ENCODE measurements around the gene LARGE2.
"Not testable (repeated sequence)": the region's sequence is repeated elsewhere in the genome, so short reads cannot be mapped to it uniquely, and the experiment has no call there.

Gene LARGE2

GRCh38 chr11:45896422-45896984, 26.0 kb upstream of the LARGE2 start:
- no peak for DNase-seq

- no peak for DNase-seq
These were observed 24.9 kb upstream of the LARGE2 start for GRCh38 chr11:45897556-45897955.

GRCh38 chr11:45899086-45899447, 23.4 kb upstream of the LARGE2 start:
- DNase-seq, result no peak

- DNase-seq, result peak; percentile 85
These were observed 22.8 kb upstream of the LARGE2 start for GRCh38 chr11:45899448-45900174.

GRCh38 chr11:45900175-45900800, 22.2 kb upstream of the LARGE2 start:
- not testable (repeated sequence) for DNase-seq

GRCh38 chr11:45900916-45901617, 21.4 kb upstream of the LARGE2 start:
- DNase-seq, result no peak

GRCh38 chr11:45901626-45902025, 20.8 kb upstream of the LARGE2 start:
- no peak for DNase-seq

- DNase-seq, result no peak
These were observed 19.7 kb upstream of the LARGE2 start for GRCh38 chr11:45902452-45903380.

- no peak for DNase-seq
These were observed 18.0 kb upstream of the LARGE2 start for GRCh38 chr11:45904309-45904915.

- DNase-seq, result no peak
These were observed 17.4 kb upstream of the LARGE2 start for GRCh38 chr11:45905095-45905494.

GRCh38 chr11:45905576-45905975, 16.9 kb upstream of the LARGE2 start:
- not testable (repeated sequence) for DNase-seq

- DNase-seq, result no peak
These were observed 16.3 kb upstream of the LARGE2 start for GRCh38 chr11:45906096-45906682.

- DNase-seq, result no peak
These were observed 15.4 kb upstream of the LARGE2 start, which contains the start of gene FREY1 for GRCh38 chr11:45906965-45907611. Gene FREY1 (minus strand): TSS chr11:45907271. CDS start chr11:45907245, 26 bp downstream.

GRCh38 chr11:45907911-45908370, 14.5 kb upstream of the LARGE2 start:
- no peak for DNase-seq

GRCh38 chr11:45909594-45910475, 12.6 kb upstream of the LARGE2 start:
- DNase-seq, result no peak

GRCh38 chr11:45910623-45911022, 11.8 kb upstream of the LARGE2 start:
- no peak for DNase-seq

GRCh38 chr11:45913514-45913913, 8.9 kb upstream of the LARGE2 start:
- no peak for DNase-seq

GRCh38 chr11:45913942-45914635, 8.4 kb upstream of the LARGE2 start:
- no peak for DNase-seq

GRCh38 chr11:45915446-45915845, 7.0 kb upstream of the LARGE2 start:
- DNase-seq, result no peak
